Panc1 (cell line): ENCODE measurements around the gene EFTUD2. TPM values are rescaled to one million over a fixed set of nuclear protein-coding genes. Genes with fewer than 3 reads are reported as not detected.

Source experiments
- ATAC-seq: fragments of 200-7000 bp; cut with Tn5 transposase; 2 replicates; pipeline ENCODE4 v1.9.1; 2020; ENCODE audit warnings: mild to moderate bottlenecking, moderate library complexity
- BruUV-seq: library from RNA; stranded (reverse); fragments of 400-500 nt; replicated peaks from 2 replicates; lab custom pipeline; 2021; lab: Mats Ljungman, UMichigan
- CTCF ChIA-PET: fragments of 300-600 bp; sonication (Branson Sonifier 250); formaldehyde crosslinking; loops from one replicate; lab custom pipeline; 2022; ENCODE audit warnings: antibody characterized with exemption; lab: Charles Lee
- POLR2A ChIA-PET: fragments of 300-600 bp; sonication (Branson Sonifier 250); formaldehyde crosslinking; loops from one replicate; lab custom pipeline; 2022; ENCODE audit warnings: antibody characterized with exemption; lab: Charles Lee
- DNase-seq: peaks from one replicate; pipeline ENCODE4 v3.0.0-alpha.2; 2010; ENCODE audit warnings: low read depth, low spot score
- H3K27ac ChIP-seq: 2 replicates; pipeline ENCODE4 v1.5.1; 2011; ENCODE audit warnings: mild to moderate bottlenecking, low read length, inconsistent platforms
- H3K27me3 ChIP-seq: fragments of 200-500 bp; sonication (Bioruptor generic); 2 replicates; pipeline ENCODE4 v1.6.0; 2014; ENCODE audit warnings: low read length, inconsistent platforms; ENCODE audit not compliant: control insufficient read depth, insufficient read depth
- H3K36me3 ChIP-seq: fragments of 200-500 bp; sonication (Bioruptor generic); 2 replicates; pipeline ENCODE4 v1.5.1; 2014; ENCODE audit warnings: inconsistent platforms, mild to moderate bottlenecking, low read length, moderate library complexity; ENCODE audit not compliant: control insufficient read depth, insufficient read depth
- H3K4me1 ChIP-seq: 2 replicates; pipeline ENCODE4 v1.5.1; 2011; ENCODE audit warnings: inconsistent platforms, mild to moderate bottlenecking, low read length, moderate library complexity; ENCODE audit not compliant: control insufficient read depth, insufficient read depth
- H3K4me3 ChIP-seq, 2 experiments: 2 replicates each; pipeline ENCODE4 v1.5.1; 2011 to 2012; ENCODE audit warnings: low read depth in 2 of 2, low read length in 2 of 2, mild to moderate bottlenecking in 2 of 2, inconsistent platforms in 1 of 2, moderate library complexity in 1 of 2
- H3K9me3 ChIP-seq: fragments of 200-500 bp; sonication (Bioruptor generic); 2 replicates; pipeline ENCODE4 v1.5.1; 2014; ENCODE audit warnings: low read depth, mild to moderate bottlenecking, inconsistent platforms, low read length, moderate library complexity; ENCODE audit not compliant: control insufficient read depth, insufficient read depth
- CTCF ChIP-seq: fragments of 450-650 bp; IDR thresholded peaks from 2 replicates; pipeline ENCODE4 v1.5.1; 2017; ENCODE audit warnings: mild to moderate bottlenecking
- POLR2AphosphoS5 ChIP-seq: IDR thresholded peaks from 2 replicates; pipeline ENCODE4 v1.6.1; 2012; ENCODE audit warnings: mild to moderate bottlenecking, low read depth, low read length, moderate library complexity
- SIN3A ChIP-seq: IDR thresholded peaks from 2 replicates; pipeline ENCODE4 v1.6.1; 2012; ENCODE audit warnings: low read depth, mild to moderate bottlenecking, low read length, moderate library complexity, borderline replicate concordance; ENCODE audit not compliant: insufficient read depth
- TCF7L2 ChIP-seq: IDR thresholded peaks from 2 replicates; pipeline ENCODE4 v1.6.1; 2011; ENCODE audit warnings: mild to moderate bottlenecking, low read depth, low read length, inconsistent platforms
- in situ Hi-C: cut with HindIII; loops from 2 replicates; pipeline ENCODE4 v1.10.0; 2016; ENCODE audit warnings: low sequenced_read_pairs, low pct_unique_long_range_greater_than_20kb
- intact Hi-C: fragments of 100-400 bp; cut with micrococcal nuclease; formaldehyde crosslinking; loops from one replicate; pipeline ENCODE4 v1.10.0; 2022; ENCODE audit not compliant: unreplicated experiment
- microRNA-seq: library from miRNA; unstranded; fragments of <30 nt; microRNA quantifications from one replicate; pipeline ENCODE4 v1.1.0, GENCODE V29; 2020; ENCODE audit not compliant: unreplicated experiment
- total RNA-seq: library from RNA; stranded (reverse); gene quantifications from one replicate; pipeline ENCODE4 v1.2.1, GENCODE V29; 2021; ENCODE audit not compliant: unreplicated experiment
- TF ChIP-seq, protein P1 (sequence below), 2 experiments: IDR thresholded peaks; 2 replicates each; pipeline ENCODE4 v1.6.1; 2011 to 2012; ENCODE audit warnings: low read depth in 2 of 2, control low read depth in 1 of 2, low read length in 1 of 2, mild to moderate bottlenecking in 1 of 2, moderate library complexity in 1 of 2; ENCODE audit not compliant: insufficient read depth in 1 of 2

The EFTUD2 gene
- total RNA-seq, 1 experiment from 2014 or later, result 98.0 TPM

GRCh38 chr17:44801880-44802279 lies 97.4 kb downstream of the EFTUD2 start:
- CTCF ChIA-PET, result no interaction called here
- ATAC-seq, result no peak
- Histone ChIP-seq H3K4me1 (peaks cover 12% of the 10 kb centered on the region), H3K27ac (no peak overlapping the region), H3K4me3 (no peak overlapping the region), H3K27me3 (no peaks in the 10 kb centered on the region), H3K36me3 (peaks cover 19% of the 10 kb centered on the region), H3K9me3 (no peaks in the 10 kb centered on the region)
- intact Hi-C loops (no loop called here), in situ Hi-C loops (no loop called here)
- no peak for TF ChIP-seq TCF7L2
- no peak for TF ChIP-seq CTCF
- TF ChIP-seq POLR2AphosphoS5, result no peak
- no peak for TF ChIP-seq SIN3A
- TF ChIP-seq, protein P1, sequence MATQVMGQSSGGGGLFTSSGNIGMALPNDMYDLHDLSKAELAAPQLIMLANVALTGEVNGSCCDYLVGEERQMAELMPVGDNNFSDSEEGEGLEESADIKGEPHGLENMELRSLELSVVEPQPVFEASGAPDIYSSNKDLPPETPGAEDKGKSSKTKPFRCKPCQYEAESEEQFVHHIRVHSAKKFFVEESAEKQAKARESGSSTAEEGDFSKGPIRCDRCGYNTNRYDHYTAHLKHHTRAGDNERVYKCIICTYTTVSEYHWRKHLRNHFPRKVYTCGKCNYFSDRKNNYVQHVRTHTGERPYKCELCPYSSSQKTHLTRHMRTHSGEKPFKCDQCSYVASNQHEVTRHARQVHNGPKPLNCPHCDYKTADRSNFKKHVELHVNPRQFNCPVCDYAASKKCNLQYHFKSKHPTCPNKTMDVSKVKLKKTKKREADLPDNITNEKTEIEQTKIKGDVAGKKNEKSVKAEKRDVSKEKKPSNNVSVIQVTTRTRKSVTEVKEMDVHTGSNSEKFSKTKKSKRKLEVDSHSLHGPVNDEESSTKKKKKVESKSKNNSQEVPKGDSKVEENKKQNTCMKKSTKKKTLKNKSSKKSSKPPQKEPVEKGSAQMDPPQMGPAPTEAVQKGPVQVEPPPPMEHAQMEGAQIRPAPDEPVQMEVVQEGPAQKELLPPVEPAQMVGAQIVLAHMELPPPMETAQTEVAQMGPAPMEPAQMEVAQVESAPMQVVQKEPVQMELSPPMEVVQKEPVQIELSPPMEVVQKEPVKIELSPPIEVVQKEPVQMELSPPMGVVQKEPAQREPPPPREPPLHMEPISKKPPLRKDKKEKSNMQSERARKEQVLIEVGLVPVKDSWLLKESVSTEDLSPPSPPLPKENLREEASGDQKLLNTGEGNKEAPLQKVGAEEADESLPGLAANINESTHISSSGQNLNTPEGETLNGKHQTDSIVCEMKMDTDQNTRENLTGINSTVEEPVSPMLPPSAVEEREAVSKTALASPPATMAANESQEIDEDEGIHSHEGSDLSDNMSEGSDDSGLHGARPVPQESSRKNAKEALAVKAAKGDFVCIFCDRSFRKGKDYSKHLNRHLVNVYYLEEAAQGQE (IDR thresholded peaks at IDR 0.05; ENCODE audit: insufficient read depth in 1 of 2, low read depth in 2 of 2, low read length in 1 of 2), result no peak
- no peak for DNase-seq
- BruUV-seq, result no TSS peak
- POLR2A ChIA-PET, result no interaction called here

Small RNA genes lying within 50 kb of the gene (microRNA-seq; reads per million reads assigned to microRNA genes)
- 2.2 reads per million for gene MIR6783

Other genes starting within 250 kb of the EFTUD2 start
- gene MEIOC, start 243.0 kb downstream of the EFTUD2 start, total RNA-seq, result 0.82 TPM
- gene CCDC43, start 209.7 kb downstream of the EFTUD2 start, total RNA-seq, result 16.0 TPM
- gene DBF4B, start 190.8 kb downstream of the EFTUD2 start, total RNA-seq, result 24.0 TPM
- 3.5 TPM for gene ADAM11, start 140.5 kb downstream of the EFTUD2 start, total RNA-seq
- 89.4 TPM for gene GJC1, start 69.2 kb downstream of the EFTUD2 start, total RNA-seq
- gene HIGD1B, start 51.6 kb downstream of the EFTUD2 start, total RNA-seq, result not detected
- not detected for gene GFAP, start 16.1 kb upstream of the EFTUD2 start, total RNA-seq
- gene KIF18B, start 48.3 kb upstream of the EFTUD2 start, total RNA-seq, result 31.3 TPM
- gene C1QL1, start 68.9 kb upstream of the EFTUD2 start, total RNA-seq, result 9.5 TPM
- 24.3 TPM for gene DCAKD, start 152.2 kb upstream of the EFTUD2 start, total RNA-seq
- 105 TPM for gene NMT1, start 161.9 kb upstream of the EFTUD2 start, total RNA-seq
- 125 TPM for gene PLCD3, start 233.1 kb upstream of the EFTUD2 start, total RNA-seq
- 7.7 TPM for gene ACBD4, start 236.2 kb upstream of the EFTUD2 start, total RNA-seq
- gene HEXIM1, start 249.0 kb upstream of the EFTUD2 start, total RNA-seq, result 59.1 TPM